ENCODE results near the gene TTLL3. TPM values are rescaled to one million over a fixed set of nuclear protein-coding genes. Genes with fewer than 3 reads are reported as not detected.
"Not testable (repeated sequence)": the region's sequence is repeated elsewhere in the genome, so short reads cannot be mapped to it uniquely, and the experiment has no call there.

Gene TTLL3
- total RNA-seq, 1 donor = 21.6 TPM

DNA sequence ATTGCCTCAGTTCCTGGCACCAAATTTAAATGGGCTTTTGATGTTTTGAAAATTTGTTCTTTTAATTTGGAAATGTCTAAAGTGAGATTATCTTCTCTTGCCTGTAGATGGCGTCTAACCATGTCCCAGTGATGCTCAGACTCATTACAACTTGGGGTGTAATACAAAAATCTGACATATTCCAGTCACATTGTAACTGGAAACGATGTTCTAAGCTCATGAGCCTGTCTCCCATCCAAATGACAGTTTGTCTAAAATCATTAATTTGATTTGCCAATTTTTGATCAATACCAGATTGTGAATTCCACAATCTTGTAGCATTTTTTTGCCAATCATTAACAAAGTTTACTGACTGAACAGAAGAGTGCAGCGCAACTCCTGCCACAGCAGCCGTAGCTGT, 38.8 kb downstream of the TTLL3 start:
- TF ChIP-seq CTCF (IDR thresholded peaks at IDR 0.05; ENCODE audit: insufficient read depth, low read depth, low read length) = peak; percentile 50
- DNase-seq (ENCODE audit: low read depth) = peak; percentile 44

GRCh38 chr3:9851383-9851782, 41.3 kb downstream of the TTLL3 start:
- DNase-seq (ENCODE audit: low read depth); H3K4me3 ChIP-seq (ENCODE audit: low read depth, low read length): not testable (repeated sequence)

More for the DNA sequence above, 38.8 kb downstream of the TTLL3 start:
- not testable (repeated sequence) for H3K4me3 ChIP-seq (ENCODE audit: low read depth, low read length)

- not testable (repeated sequence) for H3K4me3 ChIP-seq (ENCODE audit: low read depth, low read length); DNase-seq (ENCODE audit: low read depth)
Measured at GRCh38 chr3:9851926-9852325, 41.9 kb downstream of the TTLL3 start.

- TF ChIP-seq CTCF (IDR thresholded peaks at IDR 0.05; ENCODE audit: insufficient read depth, low read depth, low read length) = no peak
- no peak overlapping the region for H3K4me3 ChIP-seq (ENCODE audit: low read depth, low read length)
- no peak for DNase-seq (ENCODE audit: low read depth)
Measured at GRCh38 chr3:9852528-9852927, 42.5 kb downstream of the TTLL3 start.

DNA sequence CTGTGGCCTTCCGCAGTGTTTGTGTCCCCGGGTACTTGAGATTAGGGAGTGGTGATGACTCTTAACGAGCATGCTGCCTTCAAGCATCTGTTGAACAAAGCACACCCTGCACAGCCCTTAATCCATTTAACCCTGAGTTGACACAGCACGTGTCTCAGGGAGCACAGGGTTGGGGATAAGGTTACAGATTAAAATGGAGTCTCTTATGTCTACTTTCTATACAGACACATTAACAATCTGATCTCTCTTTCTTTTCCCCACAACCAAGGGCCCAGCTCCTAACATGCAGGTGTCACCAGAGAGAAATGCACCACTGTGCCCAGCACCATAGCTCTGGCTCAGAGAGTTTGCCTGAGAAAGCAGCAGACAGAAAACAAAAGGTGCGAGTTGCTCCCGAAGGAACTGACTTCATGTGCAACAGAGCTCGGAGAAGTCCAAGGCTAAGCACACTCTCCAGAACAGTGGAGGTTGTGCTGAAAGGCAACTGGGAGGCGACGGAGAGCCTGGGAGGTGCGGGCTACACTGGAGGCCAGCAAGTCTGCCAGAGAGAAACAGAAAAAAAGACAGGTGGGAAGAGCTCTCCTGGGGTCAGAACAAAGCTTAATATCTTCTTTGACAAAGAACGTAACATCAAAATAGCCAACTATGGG, 44.4 kb downstream of the TTLL3 start:
- H3K4me3 ChIP-seq (ENCODE audit: low read depth, low read length); DNase-seq (ENCODE audit: low read depth): not testable (repeated sequence)

DNA sequence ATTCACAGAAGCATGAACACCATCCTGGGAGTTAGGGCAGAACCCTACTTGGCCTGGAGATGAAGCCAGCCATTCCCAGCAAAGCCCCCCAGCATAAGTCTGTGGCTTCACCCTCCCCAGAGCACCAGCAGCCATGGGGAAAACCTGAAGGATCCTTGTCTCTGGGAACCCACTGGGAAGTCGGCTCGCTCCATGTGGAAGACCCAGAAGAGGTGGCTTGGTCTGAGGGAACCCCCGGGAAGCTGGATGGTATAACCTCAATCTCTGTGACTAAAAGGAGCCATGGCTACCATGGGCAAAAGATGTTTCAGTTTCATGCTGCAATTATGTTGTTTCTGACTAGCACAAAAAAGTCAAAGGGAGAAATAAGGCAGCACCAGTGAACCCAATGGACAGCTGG, 45.5 kb downstream of the TTLL3 start:
- no peak for TF ChIP-seq CTCF (IDR thresholded peaks at IDR 0.05; ENCODE audit: insufficient read depth, low read depth, low read length)
- DNase-seq (ENCODE audit: low read depth) = no peak
- H3K4me3 ChIP-seq (ENCODE audit: low read depth, low read length) = no peak overlapping the region

DNA sequence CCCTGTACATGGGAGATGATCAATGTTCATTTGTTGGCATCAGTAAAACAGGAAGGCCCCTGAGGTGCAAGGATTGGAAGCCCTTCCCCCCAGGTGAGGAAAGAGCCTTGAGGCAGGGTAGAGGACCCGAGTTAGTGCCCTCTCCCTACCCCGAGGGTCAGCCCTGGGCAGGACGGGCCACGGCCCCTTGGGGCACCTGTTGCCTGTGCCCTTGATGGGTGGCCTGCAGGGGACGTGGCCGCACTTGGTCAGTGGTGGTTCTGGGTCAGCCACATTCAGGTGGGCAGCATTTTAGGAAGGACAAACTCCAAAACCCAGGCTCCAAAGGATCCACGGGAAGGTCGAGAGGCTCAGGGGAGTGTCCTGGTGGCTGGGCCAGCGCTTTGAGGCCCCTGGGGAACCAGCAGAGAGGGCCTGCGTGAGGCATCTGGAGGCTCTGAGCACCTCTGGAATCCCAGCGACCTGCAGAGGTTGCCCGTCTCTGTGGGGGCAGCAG, 49.5 kb downstream of the TTLL3 start:
- no peak for DNase-seq (ENCODE audit: low read depth)
- H3K4me3 ChIP-seq (ENCODE audit: low read depth, low read length) = no peak overlapping the region
- no peak for TF ChIP-seq CTCF (IDR thresholded peaks at IDR 0.05; ENCODE audit: insufficient read depth, low read depth, low read length)

- TF ChIP-seq CTCF (IDR thresholded peaks at IDR 0.05; ENCODE audit: insufficient read depth, low read depth, low read length) = no peak
- H3K4me3 ChIP-seq (ENCODE audit: low read depth, low read length) = no peak overlapping the region
- no peak for DNase-seq (ENCODE audit: low read depth)
Measured at GRCh38 chr3:9861201-9861600, 51.1 kb downstream of the TTLL3 start.

Measured in fibroblast of villous mesenchyme (primary cell).